ENCODE measurements around the gene LRFN5.
"Not testable (repeated sequence)": the region's sequence is repeated elsewhere in the genome, so short reads cannot be mapped to it uniquely, and the experiment has no call there.

GRCh38 chr14:41911155-41911554 is 304.5 kb downstream of the LRFN5 start:
- TF ChIP-seq CTCF (IDR thresholded peaks at IDR 0.05; ENCODE audit: poor library complexity); EZH2 (IDR thresholded peaks at IDR 0.05; ENCODE audit: borderline replicate concordance); EZH2phosphoT487 (IDR thresholded peaks at IDR 0.05; ENCODE audit: low read depth, severe bottlenecking, unreplicated experiment): not testable (repeated sequence)

All from hepatocyte (in vitro differentiated cells).